OCI-LY1 (cell line): ENCODE data around the gene EIPR1.

ENCODE experiments used
- H2AFZ ChIP-seq: fragments of 200-600 bp; sonication (generic), shearing (Covaris generic); 2 replicates; pipeline ENCODE4 v1.6.0; 2014; ENCODE audit warnings: antibody characterized with exemption, mild to moderate bottlenecking, low read length
- H3F3A ChIP-seq: fragments of 200-600 bp; sonication (generic), shearing (Covaris generic); 2 replicates; pipeline ENCODE4 v1.6.0; 2014; ENCODE audit warnings: mild to moderate bottlenecking, antibody characterized with exemption, low read length, moderate library complexity; ENCODE audit not compliant: insufficient read depth
- H3K27ac ChIP-seq: fragments of 200-600 bp; sonication (generic); 2 replicates; pipeline ENCODE4 v1.5.1; 2014; ENCODE audit warnings: low read length, mixed run types, mild to moderate bottlenecking, low read depth; ENCODE audit not compliant: poor library complexity, severe bottlenecking
- H3K27me3 ChIP-seq: fragments of 200-600 bp; sonication (generic); 2 replicates; pipeline ENCODE4 v1.6.0; 2014; ENCODE audit warnings: antibody characterized with exemption, mild to moderate bottlenecking, low read length, moderate library complexity; ENCODE audit not compliant: insufficient read depth
- H3K36me3 ChIP-seq: fragments of 200-600 bp; sonication (generic); 2 replicates; pipeline ENCODE4 v1.6.1; 2014; ENCODE audit warnings: mild to moderate bottlenecking, antibody characterized with exemption, low read length, moderate library complexity, mixed read lengths; ENCODE audit not compliant: insufficient read depth
- H3K4me1 ChIP-seq: fragments of 200-600 bp; sonication (generic); 2 replicates; pipeline ENCODE4 v1.5.1; 2014; ENCODE audit warnings: mild to moderate bottlenecking, low read length, moderate library complexity; ENCODE audit not compliant: insufficient read depth, severe bottlenecking
- H3K4me2 ChIP-seq: fragments of 200-600 bp; sonication (generic), shearing (Covaris generic); 2 replicates; pipeline ENCODE4 v1.6.1; 2014; ENCODE audit warnings: low read length
- H3K4me3 ChIP-seq: fragments of 200-600 bp; sonication (generic); 2 replicates; pipeline ENCODE4 v1.5.1; 2014; ENCODE audit warnings: low read length, low read depth, mild to moderate bottlenecking, mixed read lengths; ENCODE audit not compliant: poor library complexity, severe bottlenecking
- H3K79me2 ChIP-seq: fragments of 200-600 bp; shearing (Covaris generic); 2 replicates; pipeline ENCODE4 v1.6.1; 2016; ENCODE audit warnings: mixed run types, low read length, mixed read lengths; ENCODE audit not compliant: insufficient read depth
- H3K9ac ChIP-seq: fragments of 200-600 bp; sonication (generic), shearing (Covaris generic); 2 replicates; pipeline ENCODE4 v1.6.1; 2014; ENCODE audit warnings: mild to moderate bottlenecking, low read length, mixed read lengths
- H3K9me2 ChIP-seq: fragments of 200-600 bp; sonication (generic), shearing (Covaris generic); 2 replicates; pipeline ENCODE4 v1.6.1; 2014; ENCODE audit warnings: low read depth, mild to moderate bottlenecking, low read length, mixed read lengths
- H3K9me3 ChIP-seq: fragments of 200-600 bp; shearing (Covaris generic); 2 replicates; pipeline ENCODE4 v1.6.1; 2014; ENCODE audit warnings: low read length, mixed read lengths
- H4K20me1 ChIP-seq: fragments of 200-600 bp; sonication (generic), shearing (Covaris generic); 2 replicates; pipeline ENCODE4 v1.6.0; 2016; ENCODE audit warnings: mild to moderate bottlenecking, low read length; ENCODE audit not compliant: insufficient read depth
- CTCF ChIP-seq: fragments of 200-600 bp; sonication (generic), shearing (Covaris generic); IDR thresholded peaks from 2 replicates; pipeline ENCODE4 v1.5.1; 2017; ENCODE audit warnings: mild to moderate bottlenecking, antibody characterized with exemption, low read length, moderate library complexity, mixed read lengths
- EZH2 ChIP-seq: fragments of 200-600 bp; sonication (generic), shearing (Covaris generic); IDR thresholded peaks from 2 replicates; pipeline ENCODE4 v1.8.0; 2017; ENCODE audit warnings: borderline replicate concordance, mixed run types, mild to moderate bottlenecking, antibody characterized with exemption, low read length, moderate library complexity, mixed read lengths

Gene EIPR1

GRCh38 chr2:3301001-3301400, 76.6 kb downstream of the EIPR1 start:
- no peak overlapping the region for H3K4me2 ChIP-seq
- TF ChIP-seq CTCF (no peak), EZH2 (no peak)
- H2AFZ ChIP-seq, result no peak overlapping the region
- no peaks in the 10 kb centered on the region for H4K20me1 ChIP-seq
- no peak overlapping the region for H3K9ac ChIP-seq
- no peaks in the 10 kb centered on the region for H3K27me3 ChIP-seq
- no peaks in the 10 kb centered on the region for H3K9me2 ChIP-seq
- peaks cover 16% of the 10 kb centered on the region; the same call in 1 of the 2 replicates for H3K36me3 ChIP-seq
- no peaks in the 10 kb centered on the region for H3K9me3 ChIP-seq
- no peaks in the 10 kb centered on the region for H3K79me2 ChIP-seq
- H3K27ac ChIP-seq, result no peak overlapping the region
- H3K4me1 ChIP-seq, result peaks cover 20% of the 10 kb centered on the region
- H3F3A ChIP-seq, result no peaks in the 10 kb centered on the region
- H3K4me3 ChIP-seq, result no peak overlapping the region

- Histone ChIP-seq H4K20me1 (no peaks in the 10 kb centered on the region), H3K4me2 (no peak overlapping the region), H3K4me3 (no peak overlapping the region), H3K9me3 (no peaks in the 10 kb centered on the region), H3K9me2 (no peaks in the 10 kb centered on the region), H3K27me3 (no peaks in the 10 kb centered on the region), H3K79me2 (no peaks in the 10 kb centered on the region), H2AFZ (no peak overlapping the region), H3K9ac (no peak overlapping the region), H3K4me1 (peaks cover 20% of the 10 kb centered on the region), H3F3A (no peaks in the 10 kb centered on the region), H3K27ac (no peak overlapping the region), H3K36me3 (peaks cover 16% of the 10 kb centered on the region; the same call in 1 of the 2 replicates)
- no peak for TF ChIP-seq EZH2
- TF ChIP-seq CTCF, result no peak
These were observed 77.2 kb downstream of the EIPR1 start for GRCh38 chr2:3300224-3300995.

- no peak overlapping the region for H2AFZ ChIP-seq
- no peaks in the 10 kb centered on the region for H3K79me2 ChIP-seq
- H4K20me1 ChIP-seq, result no peaks in the 10 kb centered on the region
- H3K4me1 ChIP-seq, result peaks cover 20% of the 10 kb centered on the region
- H3K27ac ChIP-seq, result no peak overlapping the region
- no peak overlapping the region for H3K4me2 ChIP-seq
- H3K9me3 ChIP-seq, result no peaks in the 10 kb centered on the region
- no peaks in the 10 kb centered on the region for H3F3A ChIP-seq
- peaks cover 16% of the 10 kb centered on the region; the same call in 1 of the 2 replicates for H3K36me3 ChIP-seq
- TF ChIP-seq CTCF (no peak), EZH2 (no peak)
- no peak overlapping the region for H3K4me3 ChIP-seq
- no peaks in the 10 kb centered on the region for H3K9me2 ChIP-seq
- H3K27me3 ChIP-seq, result no peaks in the 10 kb centered on the region
- no peak overlapping the region for H3K9ac ChIP-seq
These were observed 77.9 kb downstream of the EIPR1 start for GRCh38 chr2:3299703-3300102.
